Mesodermal cell (in vitro differentiated cells): ENCODE data around the gene STK33.

Experiments used
- H3K27ac ChIP-seq: 2 replicates; pipeline ENCODE4 v1.7.0; 2013; ENCODE audit warnings: mild to moderate bottlenecking, low read depth, low read length, moderate library complexity; ENCODE audit not compliant: severe bottlenecking
- H3K36me3 ChIP-seq: 2 replicates; pipeline ENCODE4 v1.7.1; 2013; ENCODE audit warnings: mild to moderate bottlenecking, low read length, moderate library complexity; ENCODE audit not compliant: control insufficient read depth, insufficient read depth
- H3K4me1 ChIP-seq: one replicate; pipeline ENCODE4 v1.7.1; 2013; ENCODE audit warnings: mild to moderate bottlenecking, low read length; ENCODE audit not compliant: insufficient read depth, control insufficient read depth, poor library complexity, severe bottlenecking
- H3K4me3 ChIP-seq: 2 replicates; pipeline ENCODE4 v1.7.0; 2013; ENCODE audit warnings: low read length, control low read depth, mild to moderate bottlenecking; ENCODE audit not compliant: insufficient read depth, poor library complexity, severe bottlenecking; ENCODE audit errors: extremely low read depth
- H3K9me3 ChIP-seq: 2 replicates; pipeline ENCODE4 v1.7.1; 2013; ENCODE audit warnings: mild to moderate bottlenecking, low read length, moderate library complexity; ENCODE audit not compliant: control insufficient read depth
- WGBS, 2 experiments: methylation state at CpG; one replicate each; pipeline ENCODE4 v1.1.5; 2013; ENCODE audit warnings: missing lambda C conversion rate in 2 of 2; ENCODE audit not compliant: insufficient coverage in 2 of 2; 5-methylcytosine and 5-hydroxymethylcytosine counted together

STK33 gene

DNA sequence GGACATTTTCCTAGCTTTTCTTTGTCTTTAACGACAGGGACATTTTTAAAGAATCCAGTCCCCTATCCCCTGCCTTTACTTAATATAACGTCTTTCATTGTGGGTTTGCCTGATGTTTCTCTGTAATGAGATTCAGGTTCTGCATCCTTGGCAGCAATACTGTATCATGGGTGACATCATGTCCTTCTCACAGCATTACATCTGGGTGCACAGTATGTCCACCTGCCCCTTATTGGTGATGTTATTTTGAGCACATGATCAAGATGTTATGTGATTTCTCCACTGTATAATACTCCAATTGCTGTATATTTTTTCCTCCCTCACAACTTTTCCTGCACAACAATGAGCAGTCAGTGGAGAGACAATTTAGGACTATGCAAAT is 9.7 kb upstream of the STK33 start:
- 100% methylated on average over 1 of the region's 2 CpGs; no CpG with 5 or more reads in 1 of the 2 experiments for WGBS, 2 experiments

DNA sequence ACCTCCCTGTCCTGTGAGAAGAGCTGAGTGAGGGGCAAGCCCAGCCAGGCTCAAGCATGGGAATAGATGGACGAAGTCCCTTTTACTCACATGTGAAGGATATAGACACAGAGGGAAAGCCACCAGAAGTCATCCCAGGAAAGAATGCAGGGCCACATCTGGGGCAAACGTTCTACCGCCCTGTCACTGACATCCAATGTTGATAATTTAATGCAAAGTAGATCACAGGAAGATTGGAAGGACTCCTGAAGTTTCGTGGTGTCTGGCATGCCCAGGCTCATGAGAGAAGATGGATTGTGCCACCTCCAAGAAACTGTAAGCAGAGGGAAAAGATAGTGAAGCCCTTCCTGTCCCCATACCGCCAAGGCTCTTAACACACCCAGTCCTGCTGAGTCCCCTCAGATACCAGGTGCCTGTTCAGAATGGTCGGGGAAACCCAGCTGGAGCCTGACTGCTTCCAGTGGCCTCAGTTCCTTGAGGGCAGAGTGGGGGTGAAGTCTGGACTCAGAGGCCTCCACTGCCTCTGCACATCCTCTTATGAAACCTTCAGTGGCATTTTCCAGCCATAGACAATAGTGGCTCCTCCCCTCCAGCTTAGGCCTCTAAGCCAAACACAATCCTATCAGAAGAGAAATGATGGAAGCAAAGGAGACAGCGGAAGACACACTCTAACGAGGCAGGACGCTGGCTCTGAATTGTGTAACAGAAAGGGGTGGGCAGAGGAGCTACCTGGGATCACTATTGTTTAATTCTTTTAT is 7.5 kb upstream of the STK33 start:
- no peaks in the 10 kb centered on the region for H3K9me3 ChIP-seq
- H3K27ac ChIP-seq, result no peak overlapping the region
- H3K4me1 ChIP-seq, result peaks cover 5% of the 10 kb centered on the region
- H3K4me3 ChIP-seq, result no peak overlapping the region
- no peaks in the 10 kb centered on the region for H3K36me3 ChIP-seq
- 89 to 95% methylated on average over 4 to 5 of the region's 9 CpGs for WGBS, 2 experiments

More for the DNA sequence above, 9.7 kb upstream of the STK33 start:
- Histone ChIP-seq H3K27ac (no peak overlapping the region), H3K36me3 (no peaks in the 10 kb centered on the region), H3K4me1 (peaks cover 5% of the 10 kb centered on the region), H3K9me3 (no peaks in the 10 kb centered on the region), H3K4me3 (no peak overlapping the region)

GRCh38 chr11:8598506-8598905 is 4.5 kb upstream of the STK33 start:
- Histone ChIP-seq H3K27ac (no peak overlapping the region), H3K9me3 (no peaks in the 10 kb centered on the region), H3K4me3 (no peak overlapping the region), H3K36me3 (no peaks in the 10 kb centered on the region), H3K4me1 (no peaks in the 10 kb centered on the region)
- WGBS, 2 experiments, result no CpG with 5 or more reads among the region's 1 CpG

GRCh38 chr11:8597182-8597581 is 3.2 kb upstream of the STK33 start:
- Histone ChIP-seq H3K4me3 (no peak overlapping the region), H3K36me3 (no peaks in the 10 kb centered on the region), H3K9me3 (no peaks in the 10 kb centered on the region), H3K4me1 (no peaks in the 10 kb centered on the region), H3K27ac (no peak overlapping the region)
- WGBS, 2 experiments, result no CpG with 5 or more reads among the region's 3 CpGs

DNA sequence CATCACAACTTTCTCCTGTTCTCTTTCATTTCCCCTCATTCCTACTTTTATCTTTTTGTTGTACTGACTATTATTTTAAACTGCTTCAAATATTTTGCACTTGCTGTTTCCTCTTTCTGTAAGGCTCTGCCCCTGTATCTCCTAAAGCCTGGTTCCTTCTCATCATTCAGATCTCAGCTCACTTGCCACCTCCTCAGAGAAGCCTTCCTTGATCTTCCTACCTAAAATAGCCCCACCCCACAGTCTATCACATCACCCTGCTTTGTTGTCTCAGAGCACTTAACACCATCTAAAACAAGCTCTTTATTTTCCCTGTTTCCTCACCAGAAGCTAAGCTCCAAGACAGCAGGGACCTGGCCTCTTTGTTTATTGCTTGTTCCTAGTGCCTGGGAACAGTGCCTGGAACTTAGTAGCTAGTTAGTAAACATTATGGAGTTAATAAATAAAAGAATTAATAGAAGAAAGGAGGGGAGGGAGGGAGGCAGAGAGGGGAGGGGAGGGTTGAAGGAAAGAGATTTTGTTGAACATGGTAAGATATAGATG is 2.5 kb upstream of the STK33 start:
- H3K4me3 ChIP-seq, result no peak overlapping the region
- H3K4me1 ChIP-seq, result no peaks in the 10 kb centered on the region
- H3K9me3 ChIP-seq, result no peaks in the 10 kb centered on the region
- H3K27ac ChIP-seq, result no peak overlapping the region
- no peaks in the 10 kb centered on the region for H3K36me3 ChIP-seq

DNA sequence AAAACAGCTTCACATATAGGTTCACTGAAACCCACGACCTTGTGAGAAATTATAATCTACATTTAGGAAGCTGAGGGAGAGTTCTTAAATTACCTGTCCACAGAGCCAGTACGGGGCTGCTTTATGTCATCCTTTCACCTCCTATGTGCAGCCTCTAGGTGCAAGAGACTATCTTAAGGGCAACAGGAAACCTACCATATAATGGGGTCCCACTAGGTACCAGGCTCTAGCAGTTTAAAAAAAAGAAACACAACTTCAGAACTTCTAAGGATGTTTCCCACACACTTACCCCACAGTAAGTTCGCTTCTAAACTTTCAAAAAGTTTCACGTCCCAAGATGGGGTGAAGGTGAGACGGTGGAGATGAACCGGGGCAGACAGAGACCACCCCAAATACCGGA is 573 bp downstream of the STK33 start:
- no peaks in the 10 kb centered on the region for H3K4me1 ChIP-seq
- H3K4me3 ChIP-seq, result peak overlapping the region; percentile 55
- no peaks in the 10 kb centered on the region for H3K36me3 ChIP-seq
- WGBS, 2 experiments, result 0 to 28% methylated on average over 2 of the region's 7 CpGs
- no peaks in the 10 kb centered on the region for H3K9me3 ChIP-seq
- H3K27ac ChIP-seq, result no peak overlapping the region

- Histone ChIP-seq H3K36me3 (no peaks in the 10 kb centered on the region), H3K27ac (no peak overlapping the region), H3K4me1 (no peaks in the 10 kb centered on the region), H3K4me3 (no peak overlapping the region), H3K9me3 (no peaks in the 10 kb centered on the region)
Observed at GRCh38 chr11:8587915-8588314, 6.1 kb downstream of the STK33 start.

DNA sequence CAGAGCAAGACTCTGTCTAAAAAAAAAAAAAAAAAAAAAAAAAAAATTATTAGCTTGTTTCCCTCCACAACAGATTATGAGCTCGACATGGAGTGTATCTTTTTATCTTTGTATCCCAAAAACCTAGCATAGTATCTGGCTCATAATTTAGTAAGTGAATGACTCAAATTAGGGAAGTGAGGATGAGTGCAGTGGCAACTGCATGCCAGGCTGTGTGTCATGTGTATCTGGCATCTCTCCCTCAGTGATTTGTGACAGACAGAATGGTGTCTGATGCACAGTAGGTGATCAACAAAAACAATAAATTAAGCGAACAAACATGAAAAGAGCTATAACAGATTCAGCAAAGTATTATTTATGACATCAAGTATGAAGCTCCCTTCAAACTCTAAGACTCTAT is 7.2 kb downstream of the STK33 start:
- Histone ChIP-seq H3K27ac (no peak overlapping the region), H3K36me3 (no peaks in the 10 kb centered on the region), H3K4me1 (no peaks in the 10 kb centered on the region), H3K4me3 (no peak overlapping the region), H3K9me3 (no peaks in the 10 kb centered on the region)
- no CpG with 5 or more reads among the region's 2 CpGs for WGBS, 2 experiments

GRCh38 chr11:8586184-8586583 is 7.8 kb downstream of the STK33 start:
- no peak overlapping the region for H3K4me3 ChIP-seq
- no peak overlapping the region for H3K27ac ChIP-seq
- 88% methylated on average over 1 of the region's 1 CpG; no CpG with 5 or more reads in 1 of the 2 experiments for WGBS, 2 experiments
- H3K9me3 ChIP-seq, result no peaks in the 10 kb centered on the region
- H3K36me3 ChIP-seq, result no peaks in the 10 kb centered on the region
- H3K4me1 ChIP-seq, result no peaks in the 10 kb centered on the region

DNA sequence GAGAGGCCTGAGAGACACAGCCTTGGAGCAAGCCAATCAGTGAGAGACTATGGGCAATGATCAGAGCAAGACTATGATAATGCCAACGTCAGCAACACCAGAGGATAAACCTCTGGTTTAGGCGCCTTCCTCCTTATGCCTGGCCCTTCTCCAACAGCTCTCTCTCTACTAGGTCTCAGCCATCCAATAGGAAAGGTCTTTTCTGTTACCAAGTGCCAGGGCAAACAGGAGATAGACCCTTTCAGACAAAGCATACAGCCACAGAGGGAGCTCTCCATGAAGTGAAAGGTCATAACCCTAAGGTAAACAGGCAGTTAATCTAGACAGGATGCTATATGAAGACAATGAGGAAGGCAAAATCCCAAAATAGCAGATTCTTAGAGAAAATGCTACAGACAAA is 9.5 kb downstream of the STK33 start:
- Histone ChIP-seq H3K9me3 (no peaks in the 10 kb centered on the region), H3K4me3 (no peak overlapping the region), H3K4me1 (no peaks in the 10 kb centered on the region), H3K27ac (no peak overlapping the region), H3K36me3 (no peaks in the 10 kb centered on the region)
- WGBS, 2 experiments, result 80 to 100% methylated on average over 2 of the region's 2 CpGs

DNA sequence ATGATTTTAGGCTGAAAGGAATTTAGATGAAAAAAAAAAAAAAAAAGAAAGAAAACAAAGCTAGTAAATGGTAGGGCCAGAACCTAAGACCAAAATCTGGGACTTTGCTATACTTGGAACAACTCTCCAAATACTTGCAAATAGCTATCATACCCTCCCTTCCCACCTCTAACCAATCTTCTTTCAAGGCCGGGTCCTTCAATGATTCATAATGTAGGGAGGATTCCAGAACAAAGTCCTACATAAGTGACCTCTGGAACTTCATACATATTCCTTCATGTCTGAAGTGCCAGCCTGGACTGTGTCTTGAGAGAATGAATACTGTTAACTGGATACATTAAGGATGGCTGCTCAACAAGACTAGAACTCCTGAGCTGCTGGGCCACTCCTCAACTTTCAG is 9.9 kb downstream of the STK33 start:
- WGBS, 2 experiments, result 100% methylated on average over 1 of the region's 1 CpG; no CpG with 5 or more reads in 1 of the 2 experiments
- Histone ChIP-seq H3K4me1 (no peaks in the 10 kb centered on the region), H3K36me3 (no peaks in the 10 kb centered on the region), H3K27ac (no peak overlapping the region), H3K4me3 (no peak overlapping the region), H3K9me3 (peaks cover under 1% of the 10 kb centered on the region)
